Muscle of arm (tissue), 12 donors: ENCODE measurements around the gene SGCD. TPM values are rescaled to one million over a fixed set of nuclear protein-coding genes. Genes with fewer than 3 reads are reported as not detected.

Source experiments
- DNase-seq: peaks from one replicate; pipeline ENCODE4 v3.0.0-alpha.2; 2013
- polyA plus RNA-seq, 12 donors: library from polyadenylated mRNA; unstranded; fragments of 120-200 nt; gene quantifications; one replicate each; pipeline ENCODE4 v1.2.1, GENCODE V29; 2013; ENCODE audit not compliant: insufficient read length in 12 of 12

Gene SGCD
- polyA plus RNA-seq, 12 donors, result 55.4 to 239 (median 96.8) TPM

DNA sequence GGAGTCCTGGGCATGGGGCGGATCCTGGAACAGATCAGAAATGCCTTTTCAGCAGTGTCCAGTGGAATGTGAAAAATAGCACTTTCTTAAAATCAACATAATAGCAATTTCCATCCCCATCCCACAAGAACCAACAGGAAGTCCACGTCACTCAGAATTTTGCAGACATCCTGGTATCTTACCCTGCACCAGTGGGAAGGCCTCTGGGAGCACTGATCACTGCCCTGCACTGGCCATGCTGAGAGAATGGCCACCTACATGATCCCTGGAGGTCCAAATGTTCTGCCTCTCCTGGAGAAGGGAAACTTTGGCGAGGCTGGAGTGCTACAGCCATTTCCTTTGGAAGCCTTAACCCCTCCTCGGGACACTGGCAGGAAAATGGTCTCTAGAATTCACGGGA lies 173.8 kb downstream of the SGCD start:
- DNase-seq, result no peak

- DNase-seq, result no peak
These were observed 178.1 kb downstream of the SGCD start for GRCh38 chr5:156505101-156505500.

- DNase-seq, result no peak
These were observed 186.3 kb downstream of the SGCD start for GRCh38 chr5:156513123-156513815.

- DNase-seq, result no peak
These were observed 188.2 kb downstream of the SGCD start for GRCh38 chr5:156515121-156515520.

GRCh38 chr5:156515803-156516360 lies 188.9 kb downstream of the SGCD start:
- DNase-seq, result no peak

- DNase-seq, result no peak
These were observed 195.9 kb downstream of the SGCD start for GRCh38 chr5:156522651-156523529.

GRCh38 chr5:156523607-156524006 lies 196.6 kb downstream of the SGCD start:
- no peak for DNase-seq

DNA sequence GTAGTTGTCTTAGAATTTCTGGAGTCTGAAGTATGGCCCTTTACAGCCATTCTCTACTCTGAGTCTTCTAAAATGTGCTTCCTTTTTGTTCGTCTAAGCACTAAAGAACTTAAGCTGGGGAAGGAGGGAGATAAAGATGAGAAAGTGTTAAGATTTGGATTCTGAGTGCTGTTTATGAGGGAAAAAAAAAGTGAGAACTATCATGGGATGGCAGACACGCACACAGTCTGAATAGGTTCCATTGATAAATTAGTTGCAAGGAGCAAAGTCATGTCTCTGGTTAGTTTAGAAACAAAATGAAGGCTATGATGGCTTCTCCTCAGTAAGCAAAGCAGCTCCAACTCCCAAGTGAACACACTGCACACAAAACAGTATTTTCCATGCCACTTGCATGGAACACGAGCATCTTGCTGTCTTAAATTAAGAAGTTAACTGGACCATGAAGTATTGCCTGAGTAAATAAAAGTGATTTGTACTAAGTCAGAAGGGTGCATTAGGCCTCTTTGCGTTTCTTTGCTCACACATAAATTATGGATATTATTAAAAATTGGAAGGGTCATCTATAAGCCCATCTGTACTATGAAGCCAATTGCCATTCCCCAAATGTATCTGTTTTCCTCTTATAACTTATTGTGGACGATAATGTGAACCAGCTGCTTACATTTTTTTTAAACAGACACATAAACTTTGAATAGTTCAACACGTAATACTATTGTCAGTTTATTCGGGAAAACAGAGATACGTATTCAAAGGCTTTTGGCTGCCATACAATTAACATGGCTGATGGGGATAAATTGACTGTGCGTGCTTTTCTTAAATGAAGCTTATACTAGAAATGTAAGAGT lies 199.3 kb downstream of the SGCD start:
- DNase-seq, result peak; percentile 82

- DNase-seq, result no peak
These were observed 200.6 kb downstream of the SGCD start for GRCh38 chr5:156527611-156528010.

DNA sequence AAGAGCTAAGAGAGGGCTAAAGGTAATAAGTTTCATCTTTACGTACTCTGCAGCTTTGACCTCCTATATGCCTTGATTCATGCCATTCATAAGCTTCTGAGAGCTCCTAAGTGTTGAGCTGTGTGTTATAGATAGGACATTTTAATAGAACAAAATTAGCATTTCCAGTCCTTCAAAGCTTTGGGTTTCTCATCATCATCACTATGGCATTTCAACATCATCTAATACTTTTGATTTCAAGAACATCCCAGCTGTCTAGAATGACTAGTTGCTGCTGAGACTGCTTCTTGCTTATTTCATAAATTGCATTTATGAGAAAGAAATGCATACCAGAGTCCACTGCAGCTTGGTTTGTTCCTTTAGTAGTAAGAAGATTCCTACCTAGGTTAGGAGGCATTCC lies 201.7 kb downstream of the SGCD start:
- no peak for DNase-seq

DNA sequence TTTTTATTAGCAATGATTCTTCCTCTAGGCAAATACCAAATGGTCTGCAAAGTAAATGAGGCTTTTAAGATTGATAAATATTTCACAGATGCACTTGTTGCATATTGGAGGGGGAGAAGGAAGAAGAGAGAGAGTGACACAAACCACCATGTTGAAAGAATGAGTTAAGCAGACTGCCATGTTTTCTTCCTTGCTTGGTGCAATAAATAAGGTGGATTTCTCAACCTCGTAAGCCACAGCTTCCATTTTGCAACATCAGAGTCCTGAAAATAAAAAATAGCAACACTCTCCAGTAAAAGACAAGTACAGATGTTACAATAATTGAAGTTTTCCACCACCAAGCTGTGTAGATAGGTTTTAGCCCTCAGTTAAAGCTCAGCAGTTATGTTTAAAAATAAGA lies 202.9 kb downstream of the SGCD start:
- DNase-seq, result no peak

DNA sequence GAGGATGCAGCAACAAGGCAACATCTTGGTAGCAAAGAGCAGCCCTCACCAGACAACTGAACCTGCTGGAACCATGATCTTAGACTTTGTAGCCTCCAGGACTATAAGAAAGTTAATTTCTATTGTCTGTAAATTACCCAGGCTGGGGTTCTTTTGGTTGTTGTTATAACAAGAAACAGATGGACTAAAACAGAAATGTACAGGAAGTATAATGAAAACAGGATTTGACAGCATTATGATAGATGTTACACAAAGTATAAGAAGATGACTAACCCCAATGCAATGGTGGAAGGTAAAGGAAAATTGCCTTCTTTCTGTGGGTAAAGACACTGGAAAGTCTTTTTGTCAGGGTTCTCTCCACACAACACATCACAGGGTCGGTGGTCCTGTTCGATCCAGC lies 204.2 kb downstream of the SGCD start:
- no peak for DNase-seq

GRCh38 chr5:156532921-156533320 lies 206.0 kb downstream of the SGCD start:
- no peak for DNase-seq

GRCh38 chr5:156534085-156534484 lies 207.1 kb downstream of the SGCD start:
- no peak for DNase-seq

- peak; percentile 65 for DNase-seq
These were observed 208.0 kb downstream of the SGCD start for GRCh38 chr5:156534906-156535485.

DNA sequence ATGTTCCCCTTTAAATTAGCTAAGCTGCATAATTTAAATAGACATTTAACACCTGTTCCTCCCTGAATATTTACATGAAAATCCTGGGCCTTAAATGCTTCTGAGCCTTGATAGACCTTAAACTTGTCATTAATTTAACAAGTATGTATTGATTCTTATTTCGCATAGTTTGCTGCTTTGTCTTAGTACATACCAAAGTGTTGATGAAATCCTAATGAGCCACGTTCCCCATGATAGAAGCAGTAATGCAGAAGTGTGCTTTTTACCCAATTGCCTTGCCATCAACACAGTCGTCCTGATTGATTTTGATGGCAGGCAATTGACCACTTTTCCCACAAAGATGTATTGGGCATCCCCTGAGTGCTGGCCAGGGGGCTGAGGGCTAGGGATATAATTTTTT lies 213.5 kb downstream of the SGCD start:
- no peak for DNase-seq

DNA sequence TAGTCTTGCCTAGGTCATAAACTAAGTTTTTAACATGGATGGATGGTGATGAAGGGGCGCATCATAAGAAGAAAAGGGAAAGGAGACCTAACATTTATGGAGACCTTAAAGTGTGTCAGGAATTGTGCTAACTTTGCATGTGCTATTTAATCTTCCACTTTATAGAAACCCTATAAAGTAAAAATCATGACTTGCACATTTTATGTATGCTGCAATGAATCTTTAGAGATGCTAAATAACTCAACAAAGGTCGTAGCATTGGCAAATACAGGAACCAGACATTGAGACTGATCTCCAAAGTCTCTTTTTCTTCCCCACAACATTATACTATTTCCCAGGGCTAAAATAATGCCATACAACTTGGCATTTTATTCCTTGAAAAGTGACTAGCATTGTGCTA lies 214.6 kb downstream of the SGCD start:
- DNase-seq, result no peak

DNA sequence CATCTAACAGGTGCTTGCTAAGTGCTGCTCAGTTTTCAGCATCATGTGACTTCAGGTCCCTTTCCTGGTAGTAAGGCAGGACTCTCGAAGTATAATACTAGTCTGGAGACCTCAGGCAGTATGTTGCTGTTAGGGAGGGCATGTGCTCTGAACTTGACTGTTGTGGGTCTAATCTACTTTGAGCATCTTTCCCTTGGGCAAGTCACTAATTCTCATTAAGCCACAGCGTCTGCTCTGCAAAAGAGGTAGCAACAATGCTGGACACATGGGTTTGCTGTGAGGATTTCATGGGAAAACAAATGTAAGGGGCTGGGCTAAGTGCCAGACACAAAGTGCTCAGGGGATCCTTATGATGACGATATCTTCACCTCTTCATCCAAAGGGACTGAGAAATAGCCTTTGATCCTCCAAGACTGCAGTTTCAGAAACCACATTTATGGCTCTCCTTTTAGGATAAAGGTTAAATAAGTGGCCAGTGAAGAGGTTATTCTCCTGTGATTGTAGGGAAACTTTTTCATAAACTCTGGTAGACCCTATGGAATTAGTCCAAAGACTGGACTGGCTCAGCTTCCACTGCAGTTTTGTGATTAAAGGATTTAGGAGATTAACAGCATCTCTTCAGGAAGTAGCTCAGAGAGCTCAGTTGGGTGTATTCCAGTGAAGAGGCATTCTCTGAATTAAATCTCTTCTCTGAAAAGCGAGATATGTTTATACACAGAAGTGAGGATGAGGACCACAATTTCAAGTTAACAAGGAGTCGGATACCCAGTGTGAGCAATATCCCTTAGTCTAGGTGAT lies 216.6 kb downstream of the SGCD start:
- no peak for DNase-seq

DNA sequence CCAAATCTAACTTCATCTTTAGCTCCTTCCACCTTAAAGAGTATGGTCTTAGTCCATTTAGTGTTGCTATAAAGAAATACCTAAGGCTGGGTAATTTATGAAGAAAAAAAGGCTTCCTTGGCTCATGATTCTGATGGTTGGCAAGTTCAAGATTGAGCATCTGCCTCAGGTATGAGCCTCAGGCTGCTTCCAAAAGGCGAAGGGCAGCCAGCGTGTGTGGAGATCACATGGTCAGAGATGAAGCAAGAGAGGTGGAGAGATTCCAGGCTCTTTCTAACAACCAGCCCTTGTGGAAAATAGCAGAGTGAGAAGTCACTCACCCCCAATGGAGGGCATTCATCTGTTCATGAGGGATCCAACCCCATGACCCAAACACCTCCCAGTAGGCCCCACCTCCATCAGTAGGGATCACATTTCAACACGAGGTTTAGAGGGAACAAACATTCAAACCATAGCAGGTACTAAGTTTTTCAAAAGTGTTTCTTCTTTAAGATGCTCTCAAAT lies 225.9 kb downstream of the SGCD start:
- DNase-seq, result no peak

DNA sequence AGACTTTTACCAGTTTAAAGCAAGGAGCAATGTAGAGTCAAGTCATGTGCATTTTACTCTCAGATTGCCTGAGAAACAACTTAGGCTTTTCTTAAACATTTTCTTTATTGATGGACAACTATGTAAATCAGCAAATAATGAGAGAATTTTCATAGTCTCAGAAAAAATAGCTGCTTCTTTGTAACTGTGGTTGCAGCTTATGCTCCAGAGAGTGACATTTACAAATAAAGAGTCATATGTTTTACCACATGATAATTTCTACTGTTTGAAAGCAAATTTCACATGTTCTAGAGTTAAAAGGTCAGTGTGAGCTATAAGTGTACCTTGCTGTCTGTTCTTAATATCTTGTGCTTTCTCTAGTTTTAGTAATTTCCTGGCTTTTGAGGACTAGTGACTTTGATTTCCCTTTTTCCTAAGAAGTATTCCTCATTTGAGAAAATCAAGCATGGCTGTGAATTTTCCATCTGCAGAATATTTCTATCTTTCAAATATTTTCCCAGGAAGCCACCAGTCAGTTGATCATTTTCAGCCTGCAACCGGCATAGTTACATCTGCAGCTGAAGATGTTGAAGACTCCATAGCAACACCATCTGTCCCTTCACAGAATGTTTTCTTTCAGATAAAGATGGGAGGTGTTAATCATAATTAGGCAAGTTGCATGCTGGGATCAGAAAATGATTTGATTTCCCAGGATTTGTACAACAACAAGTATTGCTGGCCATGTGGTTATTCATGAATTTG lies 229.9 kb downstream of the SGCD start:
- no peak for DNase-seq
